Liver (tissue), 9 donors: ENCODE data around the gene SOX10. TPM values are rescaled to one million over a fixed set of nuclear protein-coding genes. Genes with fewer than 3 reads are reported as not detected.

Experiments
- DNase-seq: peaks from one replicate; pipeline ENCODE4 v3.0.0-alpha.2; 2017; ENCODE audit warnings: low spot score
- H3K27ac ChIP-seq, 2 donors: one replicate each; pipeline ENCODE4 v1.7.0; 2013; ENCODE audit warnings: inconsistent platforms in 2 of 2, low read length in 2 of 2, control low read depth in 1 of 2, low read depth in 1 of 2, mild to moderate bottlenecking in 1 of 2
- H3K27me3 ChIP-seq, 4 donors: one replicate each; pipeline versions ENCODE4 v1.6.1 to v1.7.0; 2013; ENCODE audit warnings: low read length in 3 of 4, inconsistent platforms in 1 of 4, mild to moderate bottlenecking in 1 of 4, moderate library complexity in 1 of 4; ENCODE audit not compliant: control insufficient read depth in 4 of 4, insufficient read depth in 4 of 4
- H3K36me3 ChIP-seq, 4 donors: one replicate each; pipeline versions ENCODE4 v1.6.1 to v1.7.0; 2013; ENCODE audit warnings: low read length in 3 of 4, mild to moderate bottlenecking in 3 of 4, low read depth in 1 of 4, moderate library complexity in 1 of 4; ENCODE audit not compliant: control insufficient read depth in 4 of 4, insufficient read depth in 3 of 4
- H3K4me1 ChIP-seq, 4 donors: one replicate each; pipeline versions ENCODE4 v1.6.1 to v1.7.0; 2013; ENCODE audit warnings: low read length in 3 of 4, mild to moderate bottlenecking in 3 of 4, moderate library complexity in 1 of 4; ENCODE audit not compliant: control insufficient read depth in 4 of 4, insufficient read depth in 4 of 4
- H3K4me3 ChIP-seq, 3 donors: one replicate each; pipeline versions ENCODE4 v1.6.1 to v1.7.0; 2013; ENCODE audit warnings: low read length in 3 of 3, control low read depth in 1 of 3, low read depth in 1 of 3, mild to moderate bottlenecking in 1 of 3
- H3K9ac ChIP-seq, 2 donors: one replicate each; pipeline ENCODE4 v1.7.0; 2013; ENCODE audit warnings: low read length in 2 of 2, mild to moderate bottlenecking in 2 of 2, moderate library complexity in 2 of 2, control low read depth in 1 of 2, low read depth in 1 of 2
- H3K9me3 ChIP-seq, 4 donors: one replicate each; pipeline versions ENCODE4 v1.6.1 to v1.7.0; 2013; ENCODE audit warnings: low read length in 3 of 4; ENCODE audit not compliant: control insufficient read depth in 4 of 4
- ATF3 ChIP-seq: IDR thresholded peaks from 2 replicates; pipeline ENCODE4 v1.6.1; 2016; ENCODE audit warnings: antibody characterized with exemption
- CTCF ChIP-seq: fragments of 150-350 bp; IDR thresholded peaks from 2 replicates; pipeline ENCODE4 v1.5.1; 2017; ENCODE audit warnings: improper control_type of control experiment, low read depth, low read length; ENCODE audit not compliant: missing input control
- EGR1 ChIP-seq, 2 donors: IDR thresholded peaks; 2 replicates each; pipeline ENCODE4 v1.6.1; 2016 to 2018; ENCODE audit warnings: antibody characterized with exemption in 2 of 2, low read depth in 2 of 2
- FOXA1 ChIP-seq: IDR thresholded peaks from 2 replicates; pipeline ENCODE4 v1.6.1; 2016; ENCODE audit warnings: antibody characterized with exemption
- FOXA2 ChIP-seq: IDR thresholded peaks from 2 replicates; pipeline ENCODE4 v1.6.1; 2016; ENCODE audit warnings: antibody characterized with exemption
- GABPA ChIP-seq, 2 donors: IDR thresholded peaks in 1 of 2; conservative IDR thresholded peaks in 1 of 2; 2 replicates each; pipeline ENCODE4 v1.6.1; 2016; ENCODE audit warnings: antibody characterized with exemption in 2 of 2, mild to moderate bottlenecking in 1 of 2, moderate library complexity in 1 of 2
- HNF4A ChIP-seq, 2 donors: conservative IDR thresholded peaks; 2 replicates each; pipeline ENCODE4 v1.6.1; 2016; ENCODE audit warnings: antibody characterized with exemption in 2 of 2, mild to moderate bottlenecking in 2 of 2
- JUND ChIP-seq, 2 donors: IDR thresholded peaks; 2 replicates each; pipeline ENCODE4 v1.6.1; 2016; ENCODE audit warnings: antibody characterized with exemption in 2 of 2
- MAX ChIP-seq: IDR thresholded peaks from 2 replicates; pipeline ENCODE4 v1.6.1; 2016; ENCODE audit warnings: antibody characterized with exemption
- NR2F2 ChIP-seq: IDR thresholded peaks from 2 replicates; pipeline ENCODE4 v1.6.1; 2016; ENCODE audit warnings: antibody characterized with exemption
- RAD21 ChIP-seq, 2 donors: IDR thresholded peaks; 2 replicates each; pipeline ENCODE4 v1.6.1; 2016; ENCODE audit warnings: antibody characterized with exemption in 2 of 2, mild to moderate bottlenecking in 2 of 2
- RXRA ChIP-seq, 2 donors: IDR thresholded peaks; 2 replicates each; pipeline ENCODE4 v1.6.1; 2017 to 2018; ENCODE audit warnings: antibody characterized with exemption in 2 of 2, mild to moderate bottlenecking in 1 of 2
- TAF1 ChIP-seq: conservative IDR thresholded peaks from 2 replicates; pipeline ENCODE4 v1.6.1; 2016; ENCODE audit warnings: antibody characterized with exemption, mild to moderate bottlenecking
- YY1 ChIP-seq: IDR thresholded peaks from 2 replicates; pipeline ENCODE4 v1.6.1; 2016; ENCODE audit warnings: antibody characterized with exemption, mild to moderate bottlenecking
- WGBS: extraction: QIAGEN DNeasy Blood & Tissue Kit; methylation state at CpG from one replicate; pipeline ENCODE4 v1.1.7; 2013; 5-methylcytosine and 5-hydroxymethylcytosine counted together
- polyA plus RNA-seq, 2 donors: library from polyadenylated mRNA; stranded (reverse) in 1 of 2; unstranded in 1 of 2; fragments of 200-250 nt in 1 of 2; fragments of >200 nt in 1 of 2; fragmentation: Nextera tagmentation in 1 of 2; extraction: Ambion mirVana in 1 of 2; gene quantifications; one replicate each; pipeline versions ENCODE4 v1.2.1 to v1.2.3, GENCODE V29; 2013 to 2015
- total RNA-seq, 2 donors: library from RNA; depleted of rRNA; stranded (reverse); fragments of >200 nt; gene quantifications; one replicate each; pipeline ENCODE4 v1.2.3, GENCODE V29; 2014
- TF ChIP-seq, protein P1 (sequence below): IDR thresholded peaks from 2 replicates; pipeline ENCODE4 v1.6.1; 2016; ENCODE audit warnings: antibody characterized with exemption, mild to moderate bottlenecking
- donor health status: healthy.
- donor health status: healthy.
- donor health status: healthy.
- donor health status: healthy.
- donor health status: healthy.

SOX10 gene
- total and polyA plus RNA-seq, 4 donors, result 0.05 to 0.29 (median 0.07) TPM

DNA sequence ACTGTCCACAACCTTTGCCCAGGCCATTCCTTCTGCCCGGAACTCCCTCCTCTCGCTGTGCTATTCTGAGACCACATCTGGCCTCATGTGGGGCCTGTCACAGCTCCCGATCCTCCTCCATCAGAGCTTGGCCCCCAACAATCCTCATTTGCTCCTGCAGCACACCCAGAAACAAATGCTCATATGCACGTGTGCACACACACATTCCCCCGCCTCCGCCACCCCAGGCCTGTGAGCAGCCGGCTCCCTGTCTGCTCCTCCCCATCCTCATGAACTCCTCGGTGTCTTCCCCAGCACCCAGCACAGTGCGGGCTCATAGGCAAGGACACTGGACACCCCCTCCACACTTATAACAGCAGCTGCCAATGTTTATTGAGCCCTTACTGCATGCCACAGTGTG, 43.1 kb upstream of the SOX10 start:
- H3K36me3 ChIP-seq, result no peaks in the 10 kb centered on the region
- H3K27me3 ChIP-seq, result no peaks in the 10 kb centered on the region
- H3K9ac ChIP-seq, result no peak overlapping the region
- H3K4me3 ChIP-seq, result no peak overlapping the region
- no peak overlapping the region for H3K27ac ChIP-seq
- H3K4me1 ChIP-seq, result peaks cover 0 to 3% (median 0%) of the 10 kb centered on the region in 4 donors
- H3K9me3 ChIP-seq, result no peaks in the 10 kb centered on the region
- 85% methylated on average over 9 of the region's 9 CpGs for WGBS
- no peak for DNase-seq
- TF ChIP-seq TAF1 (no peak), FOXA1 (no peak), CTCF (no peak), HNF4A (conservative IDR thresholded peaks at IDR 0.05) (no peak), NR2F2 (no peak), YY1 (no peak), RXRA (IDR thresholded peaks at IDR 0.05) (no peak), GABPA (IDR thresholded peaks at IDR 0.05 in 1 of 2, conservative IDR thresholded peaks at IDR 0.05 in 1 of 2) (no peak), FOXA2 (no peak), RAD21 (IDR thresholded peaks at IDR 0.05) (no peak), ATF3 (no peak), JUND (IDR thresholded peaks at IDR 0.05) (no peak)
- TF ChIP-seq, protein P1, sequence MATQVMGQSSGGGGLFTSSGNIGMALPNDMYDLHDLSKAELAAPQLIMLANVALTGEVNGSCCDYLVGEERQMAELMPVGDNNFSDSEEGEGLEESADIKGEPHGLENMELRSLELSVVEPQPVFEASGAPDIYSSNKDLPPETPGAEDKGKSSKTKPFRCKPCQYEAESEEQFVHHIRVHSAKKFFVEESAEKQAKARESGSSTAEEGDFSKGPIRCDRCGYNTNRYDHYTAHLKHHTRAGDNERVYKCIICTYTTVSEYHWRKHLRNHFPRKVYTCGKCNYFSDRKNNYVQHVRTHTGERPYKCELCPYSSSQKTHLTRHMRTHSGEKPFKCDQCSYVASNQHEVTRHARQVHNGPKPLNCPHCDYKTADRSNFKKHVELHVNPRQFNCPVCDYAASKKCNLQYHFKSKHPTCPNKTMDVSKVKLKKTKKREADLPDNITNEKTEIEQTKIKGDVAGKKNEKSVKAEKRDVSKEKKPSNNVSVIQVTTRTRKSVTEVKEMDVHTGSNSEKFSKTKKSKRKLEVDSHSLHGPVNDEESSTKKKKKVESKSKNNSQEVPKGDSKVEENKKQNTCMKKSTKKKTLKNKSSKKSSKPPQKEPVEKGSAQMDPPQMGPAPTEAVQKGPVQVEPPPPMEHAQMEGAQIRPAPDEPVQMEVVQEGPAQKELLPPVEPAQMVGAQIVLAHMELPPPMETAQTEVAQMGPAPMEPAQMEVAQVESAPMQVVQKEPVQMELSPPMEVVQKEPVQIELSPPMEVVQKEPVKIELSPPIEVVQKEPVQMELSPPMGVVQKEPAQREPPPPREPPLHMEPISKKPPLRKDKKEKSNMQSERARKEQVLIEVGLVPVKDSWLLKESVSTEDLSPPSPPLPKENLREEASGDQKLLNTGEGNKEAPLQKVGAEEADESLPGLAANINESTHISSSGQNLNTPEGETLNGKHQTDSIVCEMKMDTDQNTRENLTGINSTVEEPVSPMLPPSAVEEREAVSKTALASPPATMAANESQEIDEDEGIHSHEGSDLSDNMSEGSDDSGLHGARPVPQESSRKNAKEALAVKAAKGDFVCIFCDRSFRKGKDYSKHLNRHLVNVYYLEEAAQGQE, result no peak

DNA sequence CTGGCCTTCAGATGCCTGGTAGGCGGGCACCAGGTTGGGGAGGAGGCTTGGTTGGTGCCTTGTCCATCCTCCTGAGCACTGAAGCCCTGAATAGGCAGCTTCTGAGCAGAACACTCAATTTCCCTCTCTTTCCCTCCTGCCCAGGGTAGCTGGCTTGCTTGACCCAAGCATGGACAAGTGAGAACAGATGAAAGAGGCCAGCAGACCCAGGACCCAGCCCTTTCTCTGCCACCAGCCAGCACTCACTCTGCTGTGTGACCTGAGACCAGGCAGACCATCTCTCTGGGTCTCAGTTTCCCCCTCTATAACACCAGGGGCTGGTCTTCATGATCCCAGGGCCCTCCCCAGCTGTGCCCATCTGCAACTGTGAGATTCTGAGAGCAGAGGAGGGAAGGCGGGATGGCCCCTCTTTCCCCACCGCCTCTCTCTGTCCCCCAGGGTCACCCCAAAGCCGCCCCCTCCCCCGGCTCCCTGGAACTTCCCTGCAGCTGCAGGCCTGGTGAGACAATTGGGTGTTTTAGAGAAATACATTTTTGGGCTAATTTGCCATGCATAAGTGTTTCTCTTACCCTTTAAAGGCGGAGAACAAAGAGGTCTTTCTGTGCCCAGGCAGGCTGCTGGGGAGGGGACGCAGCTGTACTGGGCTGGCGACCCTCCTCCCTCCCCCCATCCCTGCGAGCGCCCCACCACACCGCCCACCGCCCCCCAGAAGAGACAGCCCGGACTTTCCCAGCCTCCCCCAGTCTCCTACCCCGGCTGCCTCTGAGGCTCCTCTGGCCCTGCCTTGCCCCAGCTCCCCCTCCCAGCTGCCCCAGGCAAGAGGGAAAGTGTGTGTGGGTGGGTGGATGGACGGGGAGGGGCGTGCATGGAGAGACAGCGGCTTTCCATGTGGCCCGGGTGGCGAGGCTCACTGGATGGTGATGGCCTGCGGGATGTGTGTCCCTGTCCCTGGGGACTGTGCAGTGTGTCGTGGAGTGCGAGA, 42.1 kb upstream of the SOX10 start:
- Histone ChIP-seq H3K27me3 (no peaks in the 10 kb centered on the region), H3K36me3 (no peaks in the 10 kb centered on the region), H3K9me3 (no peaks in the 10 kb centered on the region), H3K27ac (no peak overlapping the region), H3K9ac (no peak overlapping the region), H3K4me3 (no peak overlapping the region), H3K4me1 (peaks cover 0 to 3% (median 0%) of the 10 kb centered on the region in 4 donors)
- TF ChIP-seq MAX, result no peak
- no peak for TF ChIP-seq CTCF
- no peak for TF ChIP-seq EGR1 (IDR thresholded peaks at IDR 0.05; ENCODE audit: low read depth in 2 of 2)
- TF ChIP-seq, protein P1, result no peak
- no peak for TF ChIP-seq ATF3
- TF ChIP-seq GABPA (IDR thresholded peaks at IDR 0.05 in 1 of 2, conservative IDR thresholded peaks at IDR 0.05 in 1 of 2), result no peak
- no peak for TF ChIP-seq FOXA2
- TF ChIP-seq RXRA (IDR thresholded peaks at IDR 0.05), result no peak
- no peak for TF ChIP-seq NR2F2
- no peak for DNase-seq
- WGBS, result 84% methylated on average over 22 of the region's 22 CpGs
